Esophagus (tissue), 2 donors: ENCODE data around the gene KCNJ6. TPM values are rescaled to one million over a fixed set of nuclear protein-coding genes. Genes with fewer than 3 reads are reported as not detected.

ENCODE experiments used
- H3K27ac ChIP-seq, 2 donors: one replicate each; pipeline ENCODE4 v1.5.1; 2013; ENCODE audit warnings: low read depth in 2 of 2, mild to moderate bottlenecking in 2 of 2, inconsistent platforms in 1 of 2, low read length in 1 of 2, moderate library complexity in 1 of 2
- H3K27me3 ChIP-seq, 2 donors: one replicate each; pipeline ENCODE4 v1.6.1; 2013; ENCODE audit warnings: low read length in 2 of 2, control low read depth in 1 of 2, mild to moderate bottlenecking in 1 of 2; ENCODE audit not compliant: insufficient read depth in 2 of 2, control insufficient read depth in 1 of 2
- H3K36me3 ChIP-seq, 2 donors: one replicate each; pipeline ENCODE4 v1.6.1; 2013; ENCODE audit warnings: low read length in 1 of 2; ENCODE audit not compliant: control insufficient read depth in 2 of 2, insufficient read depth in 2 of 2
- H3K4me1 ChIP-seq, 2 donors: one replicate each; pipeline ENCODE4 v1.6.1; 2013; ENCODE audit warnings: low read length in 1 of 2; ENCODE audit not compliant: control insufficient read depth in 2 of 2, insufficient read depth in 2 of 2
- H3K4me3 ChIP-seq, 2 donors: one replicate each; pipeline ENCODE4 v1.5.1; 2013; ENCODE audit warnings: low read length in 2 of 2, mild to moderate bottlenecking in 2 of 2, low read depth in 1 of 2, moderate library complexity in 1 of 2
- H3K9me3 ChIP-seq, 2 donors: one replicate each; pipeline ENCODE4 v1.6.1; 2013; ENCODE audit warnings: mild to moderate bottlenecking in 2 of 2, low read depth in 1 of 2, low read length in 1 of 2, moderate library complexity in 1 of 2; ENCODE audit not compliant: control insufficient read depth in 2 of 2, insufficient read depth in 1 of 2
- WGBS, 2 donors: extraction: QIAGEN DNeasy Blood & Tissue Kit; methylation state at CpG; one replicate each; pipeline ENCODE4 v1.1.7; 2013; 5-methylcytosine and 5-hydroxymethylcytosine counted together
- polyA plus RNA-seq, 2 donors: library from polyadenylated mRNA; stranded (reverse); fragments of 200-250 nt; gene quantifications; one replicate each; pipeline ENCODE4 v1.2.3, GENCODE V29; 2013
- donor health status: healthy with polysubstance abuse.
- donor health status: Bipolar disorder and iron deficiency.

KCNJ6 gene
- polyA plus RNA-seq, 2 donors, result under 0.01 TPM; not detected in 1

- H3K4me1 ChIP-seq, result no peaks in the 10 kb centered on the region
- WGBS, 2 donors, result 64 to 74% methylated on average over 3 of the region's 3 CpGs
- H3K36me3 ChIP-seq, result no peaks in the 10 kb centered on the region
- no peak overlapping the region for H3K4me3 ChIP-seq
- H3K9me3 ChIP-seq, result peaks cover 0 to 3% of the 10 kb centered on the region in 2 donors
- H3K27me3 ChIP-seq, result no peaks in the 10 kb centered on the region
- no peak overlapping the region for H3K27ac ChIP-seq
Observed at GRCh38 chr21:37886726-37887299, 29.4 kb downstream of the KCNJ6 start.

- Histone ChIP-seq H3K4me1 (no peaks in the 10 kb centered on the region), H3K9me3 (peaks cover 0 to 3% of the 10 kb centered on the region in 2 donors), H3K36me3 (no peaks in the 10 kb centered on the region), H3K27ac (no peak overlapping the region), H3K4me3 (no peak overlapping the region), H3K27me3 (no peaks in the 10 kb centered on the region)
- 77 to 87% methylated on average over 1 of the region's 1 CpG for WGBS, 2 donors
Observed at GRCh38 chr21:37886120-37886519, 30.1 kb downstream of the KCNJ6 start.

GRCh38 chr21:37878946-37879660, 37.2 kb downstream of the KCNJ6 start:
- WGBS, 2 donors, result 66 to 68% methylated on average over 7 of the region's 7 CpGs
- Histone ChIP-seq H3K4me3 (no peak overlapping the region), H3K4me1 (no peaks in the 10 kb centered on the region), H3K36me3 (no peaks in the 10 kb centered on the region), H3K27me3 (no peaks in the 10 kb centered on the region), H3K27ac (no peak overlapping the region), H3K9me3 (no peaks in the 10 kb centered on the region)

GRCh38 chr21:37877888-37878684, 38.2 kb downstream of the KCNJ6 start:
- no peaks in the 10 kb centered on the region for H3K27me3 ChIP-seq
- WGBS, 2 donors, result 80 to 83% methylated on average over 3 of the region's 3 CpGs

GRCh38 chr21:37877171-37877570, 39.1 kb downstream of the KCNJ6 start:
- H3K27ac ChIP-seq, result no peak overlapping the region
- H3K36me3 ChIP-seq, result no peaks in the 10 kb centered on the region
- no peaks in the 10 kb centered on the region for H3K9me3 ChIP-seq
- WGBS, 2 donors, result 45 to 85% methylated on average over 1 of the region's 1 CpG
- H3K4me3 ChIP-seq, result no peak overlapping the region
- no peaks in the 10 kb centered on the region for H3K27me3 ChIP-seq
- no peaks in the 10 kb centered on the region for H3K4me1 ChIP-seq

More at GRCh38 chr21:37877888-37878684, 38.2 kb downstream of the KCNJ6 start:
- no peaks in the 10 kb centered on the region for H3K4me1 ChIP-seq
- H3K4me3 ChIP-seq, result no peak overlapping the region
- no peaks in the 10 kb centered on the region for H3K36me3 ChIP-seq
- no peaks in the 10 kb centered on the region for H3K9me3 ChIP-seq
- H3K27ac ChIP-seq, result no peak overlapping the region

- Histone ChIP-seq H3K27me3 (no peaks in the 10 kb centered on the region), H3K9me3 (no peaks in the 10 kb centered on the region), H3K4me3 (no peak overlapping the region), H3K36me3 (no peaks in the 10 kb centered on the region), H3K27ac (no peak overlapping the region), H3K4me1 (no peaks in the 10 kb centered on the region)
- WGBS, 2 donors, result 66 to 79% methylated on average over 1 of the region's 1 CpG
Observed at GRCh38 chr21:37876561-37876960, 39.7 kb downstream of the KCNJ6 start.

- H3K27me3 ChIP-seq, result no peaks in the 10 kb centered on the region
- WGBS, 2 donors, result 69 to 70% methylated on average over 10 of the region's 10 CpGs
- no peak overlapping the region for H3K4me3 ChIP-seq
- no peaks in the 10 kb centered on the region for H3K36me3 ChIP-seq
- no peak overlapping the region for H3K27ac ChIP-seq
- no peaks in the 10 kb centered on the region for H3K4me1 ChIP-seq
- H3K9me3 ChIP-seq, result no peaks in the 10 kb centered on the region
Observed at GRCh38 chr21:37874904-37875780, 41.1 kb downstream of the KCNJ6 start.

GRCh38 chr21:37874481-37874880, 41.8 kb downstream of the KCNJ6 start:
- no peaks in the 10 kb centered on the region for H3K4me1 ChIP-seq
- no peak overlapping the region for H3K4me3 ChIP-seq
- no peaks in the 10 kb centered on the region for H3K27me3 ChIP-seq
- no peak overlapping the region for H3K27ac ChIP-seq
- H3K9me3 ChIP-seq, result no peaks in the 10 kb centered on the region
- no peaks in the 10 kb centered on the region for H3K36me3 ChIP-seq
- 50 to 53% methylated on average over 3 of the region's 3 CpGs for WGBS, 2 donors

GRCh38 chr21:37873655-37874054, 42.6 kb downstream of the KCNJ6 start:
- H3K4me3 ChIP-seq, result no peak overlapping the region
- H3K9me3 ChIP-seq, result no peaks in the 10 kb centered on the region
- no peak overlapping the region for H3K27ac ChIP-seq
- H3K4me1 ChIP-seq, result no peaks in the 10 kb centered on the region
- no peaks in the 10 kb centered on the region for H3K27me3 ChIP-seq
- no peaks in the 10 kb centered on the region for H3K36me3 ChIP-seq
- WGBS, 2 donors, result 55 to 61% methylated on average over 3 of the region's 3 CpGs
